ENCODE results near the gene PSMC5.
A peak's percentile ranks its signal among the peaks of the same experiment; 100 is the strongest.

PSMC5 gene

DNA sequence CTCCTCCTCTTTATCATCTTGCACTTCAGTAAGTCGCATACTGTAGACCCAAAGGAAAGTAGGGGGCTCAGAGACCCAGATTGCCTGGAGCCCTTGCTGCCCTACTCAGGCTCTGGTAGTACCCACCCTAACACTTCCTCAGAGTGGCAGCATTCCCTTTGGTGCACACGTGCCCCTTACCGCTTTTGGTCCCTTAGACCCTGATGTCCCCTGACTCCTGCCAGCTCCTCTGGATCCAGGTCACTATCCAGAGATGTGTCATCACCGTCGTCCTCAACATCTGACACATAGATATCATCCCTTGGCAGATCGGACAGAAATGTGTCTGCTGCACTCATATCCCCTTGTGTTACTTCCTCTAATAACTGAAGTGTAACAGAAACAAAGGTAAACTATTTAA, 5.4 kb upstream of the PSMC5 start:
- no peak for DNase-seq

- no peak for DNase-seq
Observed at GRCh38 chr17:63822537-63822936, 4.7 kb upstream of the PSMC5 start.

DNA sequence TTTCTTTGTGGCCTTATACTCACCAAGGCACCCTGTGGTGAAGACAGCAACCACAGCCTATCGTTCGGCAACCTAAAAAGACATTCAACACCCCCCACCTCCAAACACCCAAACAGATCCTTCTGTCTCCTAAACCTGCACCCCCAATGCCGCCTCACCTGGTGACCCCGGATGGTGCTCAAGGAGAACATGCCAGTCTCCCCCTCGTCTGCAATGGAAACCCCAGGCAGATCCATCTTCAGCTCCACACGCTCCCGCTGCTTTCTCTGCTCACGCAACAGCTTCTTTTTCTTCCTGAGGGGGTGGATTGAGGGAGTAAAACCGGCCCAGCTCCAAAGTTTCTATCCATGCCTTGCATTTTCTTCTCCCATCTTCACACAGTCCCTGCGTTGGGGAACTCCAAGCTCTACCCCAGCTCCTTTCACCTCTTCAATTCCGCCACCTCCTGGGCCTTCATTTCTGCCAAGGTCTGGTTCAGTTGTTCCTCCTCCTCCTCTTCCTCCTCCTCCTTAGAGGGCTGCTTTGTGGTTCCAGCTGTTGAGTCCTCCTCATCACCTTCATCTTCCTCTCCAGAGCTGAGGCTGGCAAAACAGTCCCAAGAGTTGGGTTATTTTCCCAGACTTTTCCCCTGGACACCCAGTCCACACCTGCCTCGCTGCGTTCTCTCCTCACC, 3.4 kb upstream of the PSMC5 start:
- no peak for DNase-seq

DNA sequence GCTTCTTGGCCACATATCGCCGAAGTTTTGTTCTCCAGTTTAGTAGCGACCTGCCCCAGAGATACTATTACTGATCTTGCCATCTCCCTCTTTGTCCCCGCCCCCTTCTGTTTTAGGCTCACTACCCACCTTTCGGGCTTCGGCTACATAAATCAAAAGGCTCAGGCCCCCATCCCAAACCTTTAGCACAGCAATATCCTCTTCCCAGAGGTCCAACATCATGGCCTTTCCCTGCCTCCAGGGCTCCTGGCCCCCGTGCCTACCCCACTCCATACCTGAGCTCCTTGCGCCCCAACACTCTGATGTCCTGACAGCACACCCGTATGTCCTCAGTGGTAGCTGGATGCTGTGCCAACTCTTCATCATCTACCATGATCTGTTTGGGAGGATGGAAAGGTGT, 2.9 kb upstream of the PSMC5 start:
- DNase-seq, result no peak

GRCh38 chr17:63826468-63827001, 696 bp upstream of the PSMC5 start:
- DNase-seq, result no peak

GRCh38 chr17:63827801-63828221, 580 bp downstream of the PSMC5 start:
- no peak for DNase-seq

DNA sequence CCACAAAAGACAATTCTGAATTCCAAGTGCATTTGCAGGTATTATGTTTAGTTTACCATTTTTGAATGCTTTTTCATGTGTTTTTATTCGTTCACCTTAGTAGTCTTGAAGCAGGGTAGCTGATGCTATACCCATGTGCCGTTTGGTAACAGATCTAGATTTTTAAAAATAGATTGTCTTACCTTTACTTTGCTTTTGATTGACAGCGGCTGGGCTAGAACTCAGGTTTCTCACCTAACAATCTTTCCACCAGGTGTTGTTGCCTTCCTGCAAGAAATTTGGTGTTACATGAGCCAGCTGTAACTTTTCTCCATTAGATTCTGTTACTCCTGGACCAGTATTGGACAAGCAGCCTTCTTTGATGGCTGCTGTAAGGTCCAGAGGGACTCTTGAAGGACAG, 1.7 kb downstream of the PSMC5 start:
- no peak for DNase-seq

GRCh38 chr17:63830278-63830677, 3.0 kb downstream of the PSMC5 start:
- DNase-seq, result no peak

DNA sequence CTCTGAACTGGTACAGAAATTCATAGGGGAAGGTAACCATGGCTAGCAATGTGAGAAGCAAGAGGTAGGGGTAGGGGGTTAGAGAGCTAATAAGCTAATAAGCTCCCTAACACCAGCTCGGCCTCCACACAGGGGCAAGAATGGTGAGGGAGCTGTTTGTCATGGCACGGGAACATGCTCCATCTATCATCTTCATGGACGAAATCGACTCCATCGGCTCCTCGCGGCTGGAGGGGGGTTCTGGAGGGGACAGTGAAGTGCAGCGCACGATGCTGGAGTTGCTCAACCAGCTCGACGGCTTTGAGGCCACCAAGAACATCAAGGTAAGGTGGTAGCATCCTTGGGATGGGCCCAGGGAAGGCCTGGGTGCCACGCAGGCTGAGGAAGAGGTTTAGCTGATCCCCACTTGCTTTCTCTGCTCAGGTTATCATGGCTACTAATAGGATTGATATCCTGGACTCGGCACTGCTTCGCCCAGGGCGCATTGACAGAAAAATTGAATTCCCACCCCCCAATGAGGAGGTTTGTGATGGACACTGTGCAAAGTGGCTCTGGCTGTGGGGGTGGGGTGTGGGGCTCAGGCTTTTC, 3.8 kb downstream of the PSMC5 start:
- no peak for DNase-seq

DNA sequence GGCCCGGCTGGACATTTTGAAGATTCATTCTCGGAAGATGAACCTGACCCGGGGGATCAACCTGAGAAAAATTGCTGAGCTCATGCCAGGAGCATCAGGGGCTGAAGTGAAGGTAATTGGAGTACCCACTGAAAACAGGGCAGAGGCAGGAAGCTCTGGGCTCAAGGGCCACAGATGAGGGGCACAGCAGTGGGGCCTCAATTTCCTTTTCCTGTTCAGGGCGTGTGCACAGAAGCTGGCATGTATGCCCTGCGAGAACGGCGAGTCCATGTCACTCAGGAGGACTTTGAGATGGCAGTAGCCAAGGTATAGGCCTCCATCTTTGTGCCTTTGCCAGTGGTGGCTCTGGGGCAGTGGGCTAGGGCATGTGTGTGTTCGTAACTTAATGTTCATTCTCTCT, 4.3 kb downstream of the PSMC5 start:
- no peak for DNase-seq

DNA sequence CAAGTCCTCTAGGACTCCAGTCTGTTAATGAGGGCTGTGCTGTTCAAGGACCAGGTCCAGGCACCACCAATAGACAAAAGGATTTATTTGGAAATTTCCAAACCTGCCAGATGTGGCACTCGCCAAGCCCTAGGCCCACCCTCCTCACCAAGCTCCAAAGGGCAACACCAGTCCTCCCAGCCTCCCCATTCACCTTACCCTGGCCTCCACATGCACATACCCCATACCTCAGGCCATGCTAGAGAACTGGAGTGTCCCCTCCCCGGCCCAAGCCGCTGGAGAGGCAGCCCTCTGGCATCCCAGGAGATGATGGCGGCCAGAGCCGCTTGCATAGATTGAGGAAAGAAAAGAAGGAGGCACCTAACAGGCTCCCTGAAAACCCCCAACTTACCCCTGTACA, 4.8 kb downstream of the PSMC5 start:
- no peak for DNase-seq

DNA sequence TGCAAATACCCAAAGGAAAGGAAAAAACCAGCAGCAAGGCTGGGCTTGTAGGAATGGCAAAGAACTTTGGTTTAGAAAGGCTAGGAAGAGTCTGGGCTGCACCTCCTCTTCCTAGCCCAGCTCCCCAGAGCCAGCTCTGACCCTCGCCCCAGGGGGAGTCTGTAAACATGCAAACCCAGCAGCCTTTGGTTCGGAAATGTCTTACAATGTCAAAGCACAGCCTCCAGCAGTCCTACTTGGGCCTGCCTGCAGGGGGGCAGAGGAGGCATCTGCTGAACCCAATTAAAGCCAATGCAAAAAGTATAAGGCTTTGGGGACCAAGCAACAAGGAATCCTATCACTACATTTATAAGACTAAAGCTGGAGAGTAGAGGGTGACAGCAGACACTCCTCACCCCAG, 5.2 kb downstream of the PSMC5 start:
- DNase-seq, result no peak

DNA sequence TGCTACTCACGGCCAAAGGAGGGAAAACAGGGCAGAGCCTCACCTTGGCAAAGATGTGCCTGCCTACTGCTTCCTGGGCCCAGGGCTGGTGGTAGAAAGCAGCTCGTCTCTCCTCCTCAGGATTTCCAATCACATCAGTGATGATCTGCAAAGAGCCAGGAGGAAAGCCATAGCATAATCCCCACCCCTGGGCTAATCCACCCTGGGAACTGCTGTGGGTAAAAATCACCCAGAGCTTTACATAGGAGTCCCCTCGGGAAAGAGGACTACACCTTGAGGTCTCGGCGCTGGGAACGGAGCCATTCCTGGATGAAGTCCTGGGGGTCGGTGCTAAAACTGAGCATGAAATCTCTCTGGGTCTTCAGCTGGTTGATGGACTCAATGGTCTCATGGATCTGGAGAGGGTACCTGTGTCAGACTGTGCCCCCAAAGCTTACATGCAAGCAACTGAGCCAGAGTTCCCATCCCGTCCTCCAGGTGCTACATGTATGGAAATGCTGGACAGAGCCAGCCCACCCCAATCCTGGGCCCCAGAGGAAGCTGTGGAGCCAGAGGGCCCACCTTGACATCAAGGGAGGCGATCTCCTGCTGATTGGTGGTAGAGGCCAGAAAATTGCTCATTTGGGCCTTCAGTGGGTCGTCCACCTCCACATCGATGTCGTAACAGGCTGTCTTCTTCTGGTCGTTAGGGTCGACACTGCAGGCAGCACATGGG, 6.0 kb downstream of the PSMC5 start:
- no peak for DNase-seq

GRCh38 chr17:63833741-63834373, 6.6 kb downstream of the PSMC5 start:
- no peak for DNase-seq

- peak; percentile 72 for DNase-seq
Observed at GRCh38 chr17:63834431-63835166, 7.4 kb downstream of the PSMC5 start.

DNA sequence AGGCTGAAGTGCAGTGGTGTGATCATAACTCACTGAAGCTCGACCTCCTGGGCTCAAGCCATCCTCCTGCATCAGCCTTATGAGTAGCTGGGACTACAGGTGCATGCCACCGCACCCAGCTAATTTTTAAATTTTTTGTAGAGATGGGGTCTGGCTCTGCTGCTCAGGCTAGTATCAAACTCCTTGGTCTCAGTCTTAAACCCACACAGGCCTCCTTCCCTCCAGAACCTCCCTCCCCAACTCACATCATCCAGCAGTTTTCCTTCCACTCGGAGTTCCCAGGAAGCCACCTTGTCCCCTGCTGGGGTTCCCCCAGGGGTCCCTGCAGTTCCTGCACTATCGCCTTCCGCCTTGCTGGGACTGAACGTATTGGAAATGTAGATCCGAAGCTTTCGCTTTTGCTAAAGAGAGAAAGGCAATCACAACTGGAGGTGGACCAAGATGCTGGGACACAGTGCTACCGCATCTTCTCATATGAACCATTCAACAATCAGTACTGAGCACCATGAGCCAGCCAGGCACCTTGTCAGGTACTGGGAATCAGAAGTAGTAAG, 8.0 kb downstream of the PSMC5 start:
- no peak for DNase-seq

- DNase-seq, result no peak
Observed at GRCh38 chr17:63836811-63837210, 9.6 kb downstream of the PSMC5 start.

DNA sequence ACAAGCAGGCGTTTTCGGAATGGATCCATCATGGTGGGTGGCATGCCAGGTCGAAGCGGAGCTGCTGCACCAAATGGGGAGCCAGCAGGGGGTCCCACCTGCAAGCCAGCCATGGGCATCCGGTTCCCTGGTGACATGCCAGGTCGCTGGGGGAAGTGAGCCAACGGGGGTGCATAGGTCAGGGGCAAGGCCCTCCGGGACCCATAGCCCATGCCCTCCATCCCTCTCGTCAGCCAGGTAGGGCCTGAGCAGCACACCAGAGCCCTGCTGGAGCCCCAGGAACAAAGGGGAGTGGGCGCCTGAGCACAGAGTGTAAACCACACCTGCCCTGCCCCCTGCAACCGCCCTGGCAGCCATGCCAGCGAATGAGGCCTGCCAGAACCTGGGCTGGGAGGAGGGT, 10.2 kb downstream of the PSMC5 start:
- no peak for DNase-seq

DNA sequence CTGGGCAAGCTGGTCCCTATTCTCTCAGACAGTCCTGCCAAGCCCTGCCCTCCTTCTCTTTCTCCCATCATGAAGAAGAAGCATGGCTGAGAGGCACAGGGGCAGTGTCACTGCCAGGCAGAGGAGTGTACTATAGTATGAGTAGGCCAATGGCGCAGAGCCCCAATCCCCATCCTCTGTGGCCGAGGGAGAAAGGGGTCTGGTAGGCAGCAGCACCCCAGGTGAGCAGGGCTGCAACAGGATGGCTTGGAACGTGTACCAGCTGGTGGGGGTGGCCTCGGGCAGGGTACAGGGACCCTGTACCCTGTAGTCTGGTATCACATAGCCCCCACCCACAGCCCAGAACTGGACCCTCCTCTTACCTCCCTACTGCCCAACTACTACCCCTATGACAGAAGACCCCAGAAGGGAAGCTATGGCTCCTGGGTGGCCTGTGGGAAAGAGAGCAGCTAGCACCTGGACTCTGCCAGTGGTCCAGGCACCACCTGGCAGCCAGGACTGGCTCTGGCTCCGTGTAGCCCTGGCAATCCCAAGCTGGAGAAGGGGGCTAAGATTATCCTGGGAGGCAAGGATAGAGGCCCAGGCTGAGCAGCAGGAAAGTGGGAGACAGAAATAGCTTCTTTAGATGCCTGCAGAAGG, 10.8 kb downstream of the PSMC5 start:
- DNase-seq, result no peak

GRCh38 chr17:63838631-63839171, 11.5 kb downstream of the PSMC5 start:
- no peak for DNase-seq

DNA sequence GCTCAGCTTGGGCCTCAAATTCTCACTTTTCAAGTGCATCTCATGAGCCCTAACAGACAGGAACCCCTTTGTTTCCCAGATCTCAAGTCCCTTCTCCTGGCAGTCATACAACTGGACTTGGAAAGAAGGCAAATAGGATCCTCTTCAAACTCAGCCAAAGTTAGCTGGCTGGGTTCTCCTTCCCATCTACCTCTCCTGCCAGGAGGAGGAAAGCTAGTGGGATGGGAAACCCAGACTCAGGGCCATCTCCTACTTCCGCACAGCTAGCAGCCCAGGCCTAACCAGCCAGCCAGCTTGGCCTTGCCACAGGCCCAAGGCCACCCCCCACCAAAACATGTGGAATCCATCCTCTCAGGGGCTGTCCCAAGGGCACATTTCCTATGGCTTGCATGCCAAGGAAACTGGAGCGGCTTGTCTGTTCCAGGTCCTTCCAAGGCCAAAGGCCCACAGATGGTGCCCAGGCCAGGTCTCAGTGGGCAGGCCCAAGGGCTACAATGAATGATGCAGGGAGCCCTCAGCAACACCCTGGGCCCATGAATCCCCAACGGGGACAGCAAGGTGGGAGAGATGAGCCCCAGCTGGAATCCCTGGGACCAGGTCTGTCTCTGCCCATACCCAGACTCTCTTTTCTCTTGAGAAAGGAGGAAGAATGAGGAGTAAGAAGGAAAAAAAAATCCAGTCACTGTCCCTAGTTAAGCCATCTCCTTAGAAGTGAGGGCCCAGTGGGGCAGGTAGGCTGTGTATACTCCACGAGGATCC, 13.5 kb downstream of the PSMC5 start:
- DNase-seq, result no peak

Data from GDM1 (cell line).